Urothelium cell line (cell line): ENCODE results near the gene MCOLN1.
A peak's percentile ranks its signal among the peaks of the same experiment; 100 is the strongest.

Experiments
- DNase-seq: peaks from one replicate; pipeline ENCODE4 v3.0.0; 2011; ENCODE audit warnings: low spot score, mixed read lengths
- FAIRE-seq: peaks from 2 replicates; lab custom pipeline; 2011; peaks lifted over from hg19 to GRCh38; lab: Jason Lieb, UNC

MCOLN1 gene

GRCh38 chr19:7522072-7522922, at the start of gene MCOLN1:
Gene MCOLN1, plus strand, starts transcription at chr19:7522624. Its CDS starts 127 bp downstream, at chr19:7522751.
- DNase-seq (peak; percentile 99), FAIRE-seq (peak; percentile 74)

DNA sequence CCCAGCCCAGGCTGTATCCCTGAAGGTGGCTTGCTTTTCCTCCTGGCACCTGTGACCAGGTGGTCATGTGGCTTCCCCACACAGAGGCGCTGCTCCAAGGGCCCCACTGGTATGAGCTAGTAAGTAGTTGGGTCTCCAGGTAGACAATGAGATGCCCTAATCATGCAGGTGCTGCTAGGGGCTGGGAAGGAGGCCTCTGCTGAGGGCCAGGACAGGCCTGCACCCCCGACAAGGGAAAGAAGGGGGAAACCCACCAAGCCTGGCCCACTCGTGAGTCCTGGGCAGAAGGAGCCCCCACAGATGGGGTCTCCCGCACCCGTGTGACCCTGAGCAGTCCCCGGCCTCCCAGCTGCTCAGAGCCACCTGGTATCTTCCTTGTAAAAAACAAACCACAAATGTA, 46.8 kb upstream of the MCOLN1 start:
- DNase-seq (no peak), FAIRE-seq (no peak)

DNA sequence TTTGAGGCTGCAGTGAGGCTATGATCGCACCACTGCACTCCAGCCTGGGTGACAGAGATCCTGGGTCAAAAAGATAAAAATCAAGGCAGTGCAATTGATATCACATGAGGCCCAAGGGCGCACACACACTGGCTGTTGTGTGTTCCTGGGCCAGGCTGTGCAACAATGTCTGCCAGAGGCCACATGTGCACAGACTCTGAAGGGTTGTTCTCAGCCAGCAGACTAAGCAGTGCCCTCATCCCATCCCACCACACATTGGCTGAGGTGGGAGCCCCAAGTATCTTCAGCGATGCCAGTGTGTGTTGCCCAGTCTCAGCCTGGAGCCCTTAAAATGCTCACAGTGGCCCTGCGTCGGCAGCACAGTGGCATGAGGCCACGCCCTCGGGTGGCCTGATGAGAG, 46.2 kb upstream of the MCOLN1 start:
- FAIRE-seq (no peak), DNase-seq (no peak)

DNA sequence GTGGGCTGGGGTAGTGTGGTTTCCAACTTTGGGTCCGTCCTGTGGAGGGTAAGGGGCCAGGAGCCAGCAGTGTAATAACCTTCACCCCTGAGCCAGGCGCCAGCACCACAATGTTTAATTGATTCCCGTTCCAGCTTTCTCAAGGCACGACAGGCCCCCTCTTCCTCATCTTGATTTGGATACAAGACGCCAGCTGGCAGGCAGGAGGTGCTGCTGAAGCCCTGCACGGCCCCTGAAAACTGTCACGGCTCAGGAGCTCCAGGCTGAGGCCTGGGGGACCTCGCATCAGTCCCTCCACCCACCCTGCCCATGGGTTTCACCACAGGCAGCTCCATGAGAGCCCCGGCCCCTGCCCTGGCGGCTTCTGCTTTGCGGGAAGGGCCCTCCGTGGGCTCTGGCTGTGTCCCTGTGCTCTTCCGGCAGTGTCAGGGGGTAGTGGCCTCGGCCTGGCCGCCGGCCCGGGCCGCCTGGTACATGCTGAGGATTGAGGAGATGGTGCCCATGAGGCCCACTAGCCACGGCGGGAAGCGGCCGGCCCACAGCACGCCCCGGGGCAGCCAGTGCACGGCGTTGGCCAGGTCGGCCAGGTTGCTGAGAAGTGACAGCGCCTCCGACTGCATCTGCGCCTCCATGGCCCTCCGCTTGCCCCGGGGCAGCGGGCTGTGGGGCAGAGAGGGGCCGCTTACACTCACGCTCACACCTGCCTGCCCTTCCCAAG, 45.5 kb upstream of the MCOLN1 start:
- FAIRE-seq: no peak

GRCh38 chr19:7477758-7478157, 44.7 kb upstream of the MCOLN1 start:
- DNase-seq (no peak), FAIRE-seq (no peak)

More for the DNA sequence above, 45.5 kb upstream of the MCOLN1 start:
- no peak for DNase-seq

- DNase-seq (no peak), FAIRE-seq (no peak)
Measured at GRCh38 chr19:7478173-7478842, 44.1 kb upstream of the MCOLN1 start.

- FAIRE-seq (no peak), DNase-seq (no peak)
Measured at GRCh38 chr19:7478843-7479227, 43.6 kb upstream of the MCOLN1 start.

DNA sequence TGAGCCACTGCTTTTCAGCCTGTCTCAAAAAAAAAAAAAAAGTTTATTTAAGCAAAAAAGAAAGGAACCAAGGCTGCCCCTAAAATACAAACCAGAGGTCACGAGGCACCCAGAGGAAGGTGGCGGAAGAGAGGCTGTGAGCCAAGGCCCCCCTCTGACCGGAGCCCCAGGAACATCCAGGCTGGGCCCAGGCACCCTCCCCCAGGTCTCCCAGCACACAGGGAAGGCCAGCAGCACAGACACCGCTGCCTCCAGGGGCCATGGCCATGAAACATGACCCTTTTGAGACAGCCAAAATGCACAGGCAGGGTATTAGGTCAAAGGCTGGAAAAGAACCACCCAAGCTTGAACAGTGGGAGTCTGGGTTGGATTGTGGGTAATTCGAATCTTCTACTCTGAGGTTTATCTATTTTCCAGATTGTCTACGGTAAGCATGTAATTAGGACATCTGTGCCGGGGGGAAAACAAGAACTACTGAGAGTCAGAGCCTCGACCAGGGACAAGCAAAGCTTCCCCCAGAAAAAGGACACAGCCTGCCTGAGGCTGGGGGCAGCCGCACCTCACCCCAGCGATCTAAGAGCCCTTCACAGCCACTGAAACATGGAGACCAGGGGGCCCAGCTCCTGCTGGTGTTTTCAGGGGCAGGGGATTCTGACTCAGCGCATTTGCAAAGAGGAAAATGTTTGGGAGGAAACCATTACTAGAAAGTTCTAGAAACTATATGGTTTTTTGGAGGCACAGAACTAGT, 42.0 kb upstream of the MCOLN1 start:
- FAIRE-seq (no peak), DNase-seq (no peak)

- no peak for DNase-seq
- no peak for FAIRE-seq
Measured at GRCh38 chr19:7480970-7481255, 41.5 kb upstream of the MCOLN1 start.

- DNase-seq: no peak
- FAIRE-seq: no peak
Measured at GRCh38 chr19:7482584-7483439, 39.6 kb upstream of the MCOLN1 start.

- DNase-seq (no peak), FAIRE-seq (no peak)
Measured at GRCh38 chr19:7483720-7484201, 38.7 kb upstream of the MCOLN1 start.

GRCh38 chr19:7486923-7487322, 35.5 kb upstream of the MCOLN1 start:
- no peak for FAIRE-seq

DNA sequence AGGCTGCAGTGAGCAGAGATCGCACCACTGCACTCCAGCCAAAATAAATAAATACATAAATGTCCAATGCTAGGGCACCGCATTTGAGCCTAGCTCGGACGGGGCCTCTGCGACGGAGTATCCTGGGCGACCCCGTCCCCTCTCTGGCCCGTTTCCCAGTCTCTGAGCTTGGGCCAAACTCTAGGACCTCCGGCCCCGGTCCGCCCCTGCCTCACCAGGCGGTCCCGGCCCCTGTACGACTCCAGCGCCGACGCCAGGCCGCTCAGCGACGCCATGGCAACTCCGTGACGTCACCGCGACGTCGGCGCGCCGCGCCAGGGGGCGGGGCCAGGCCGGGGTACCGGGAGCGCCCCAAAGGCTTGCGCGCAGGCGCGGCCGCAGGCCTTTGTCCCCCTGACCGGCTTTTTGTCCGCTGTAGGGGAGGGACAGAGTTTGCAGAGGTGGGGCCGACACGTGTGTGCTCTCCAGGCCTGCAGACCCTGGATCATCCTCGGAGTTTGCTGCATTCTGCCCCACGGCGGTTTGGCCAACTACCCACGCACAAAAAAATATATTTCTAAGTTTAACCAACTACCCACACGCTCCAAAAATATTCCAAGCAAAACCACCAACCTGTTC, 33.6 kb upstream of the MCOLN1 start, which contains the start of gene PEX11G:
PEX11G (minus strand) TSS at position 300 of the 618 bp plus-strand sequence; CDS start at position 275, 25 bp downstream.
- DNase-seq: peak; percentile 83
- no peak for FAIRE-seq

More at GRCh38 chr19:7486923-7487322, 35.5 kb upstream of the MCOLN1 start:
- no peak for DNase-seq

- FAIRE-seq: no peak
- DNase-seq: no peak
Measured at GRCh38 chr19:7489609-7490044, 32.8 kb upstream of the MCOLN1 start.

GRCh38 chr19:7492142-7492541, 30.3 kb upstream of the MCOLN1 start:
- DNase-seq (no peak), FAIRE-seq (no peak)

- DNase-seq: no peak
- FAIRE-seq: no peak
Measured at GRCh38 chr19:7492558-7492957, 29.9 kb upstream of the MCOLN1 start.

DNA sequence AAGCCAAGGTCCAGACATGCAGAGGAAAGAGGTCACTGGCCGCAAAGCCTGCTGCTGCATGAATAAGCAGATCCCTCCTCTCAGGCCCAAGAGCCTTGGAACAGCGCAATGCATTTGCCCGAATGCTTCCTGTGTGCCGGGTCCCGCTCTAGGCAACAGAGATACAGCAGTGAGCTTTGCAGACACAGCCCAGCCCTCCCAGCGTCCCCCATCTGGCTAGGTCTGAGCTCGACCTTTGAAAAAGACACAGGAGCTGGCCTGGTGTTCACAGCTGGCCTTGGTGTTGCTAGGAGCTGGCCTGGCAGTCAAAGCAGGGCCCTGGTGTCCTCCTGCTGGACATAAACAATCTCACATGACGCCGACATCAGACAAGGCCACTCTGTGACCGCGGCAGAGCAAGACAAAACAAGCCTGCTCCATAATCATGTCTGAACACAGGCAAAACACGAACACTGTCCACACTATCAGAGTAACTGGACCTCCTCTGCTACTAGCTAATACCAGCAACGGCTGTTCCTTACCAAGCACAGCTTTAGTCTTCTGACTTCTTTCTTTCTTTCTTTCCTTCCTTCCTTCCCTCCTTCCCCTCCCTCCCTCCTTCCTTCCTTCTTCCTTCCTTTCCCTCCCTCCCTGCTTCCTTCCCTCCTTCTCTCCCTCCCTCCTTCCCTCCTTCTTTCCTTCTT, 27.9 kb upstream of the MCOLN1 start:
- no peak for FAIRE-seq

GRCh38 chr19:7497292-7497691, 25.1 kb upstream of the MCOLN1 start:
- FAIRE-seq: no peak
- no peak for DNase-seq

More for the DNA sequence above, 27.9 kb upstream of the MCOLN1 start:
- no peak for DNase-seq
